HEK293T (cell line): ENCODE measurements around the gene PSAT1.

Experiments
- FOXA1 ChIP-seq: fragments of 450-650 bp; IDR thresholded peaks from 2 replicates; pipeline ENCODE4 v1.6.1; 2016; ENCODE audit warnings: mild to moderate bottlenecking
- FOXM1 ChIP-seq: fragments of 450-650 bp; IDR thresholded peaks from 2 replicates; pipeline ENCODE4 v1.6.1; 2017; ENCODE audit warnings: mild to moderate bottlenecking, borderline replicate concordance
- SP1 ChIP-seq: fragments of 450-650 bp; IDR thresholded peaks from 2 replicates; pipeline ENCODE4 v1.6.1; 2017
- SUZ12 ChIP-seq: fragments of 450-650 bp; IDR thresholded peaks from 2 replicates; pipeline ENCODE4 v1.6.1; 2016; ENCODE audit warnings: mild to moderate bottlenecking
- TARDBP ChIP-seq: fragments of 450-650 bp; IDR thresholded peaks from 2 replicates; pipeline ENCODE4 v1.6.1; 2016

GRCh38 chr9:78356634-78357033, 59.7 kb downstream of the PSAT1 start:
- TF ChIP-seq SP1 (no peak), FOXM1 (no peak), TARDBP (no peak), FOXA1 (no peak), SUZ12 (no peak)
